GM20000 (cell line): ENCODE results near the gene PCDH1.
"Not testable (repeated sequence)": the region's sequence is repeated elsewhere in the genome, so short reads cannot be mapped to it uniquely, and the experiment has no call there.

Experiments used
- DNase-seq: peaks from one replicate; pipeline ENCODE4 v3.0.0; 2012; ENCODE audit warnings: low spot score
- CTCF ChIP-seq: IDR thresholded peaks from 2 replicates; pipeline ENCODE4 v1.5.1; 2012; ENCODE audit warnings: mild to moderate bottlenecking, control low read depth; ENCODE audit errors: extremely low read depth, missing control alignments

Gene PCDH1

DNA sequence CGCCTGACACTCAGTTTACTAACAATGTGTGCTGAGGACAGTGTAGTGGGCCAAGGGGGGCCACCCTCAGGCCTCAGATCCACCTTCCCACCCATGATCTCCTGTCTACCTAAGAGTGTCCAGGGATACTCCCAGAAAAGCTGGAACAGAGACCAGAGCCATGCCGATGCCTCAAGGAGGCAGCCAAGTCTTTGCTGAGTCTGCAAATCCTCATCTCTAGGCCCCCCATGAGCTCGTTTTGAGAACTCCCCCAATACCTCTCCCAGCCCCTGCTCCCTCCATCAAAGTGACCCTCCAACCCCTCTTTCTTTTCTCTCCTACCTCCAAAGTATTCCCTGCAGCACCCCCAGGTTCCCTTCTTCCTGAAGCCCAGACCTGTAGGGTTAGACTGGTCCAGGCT, 53.5 kb downstream of the PCDH1 start:
- no peak for DNase-seq
- no peak for TF ChIP-seq CTCF

DNA sequence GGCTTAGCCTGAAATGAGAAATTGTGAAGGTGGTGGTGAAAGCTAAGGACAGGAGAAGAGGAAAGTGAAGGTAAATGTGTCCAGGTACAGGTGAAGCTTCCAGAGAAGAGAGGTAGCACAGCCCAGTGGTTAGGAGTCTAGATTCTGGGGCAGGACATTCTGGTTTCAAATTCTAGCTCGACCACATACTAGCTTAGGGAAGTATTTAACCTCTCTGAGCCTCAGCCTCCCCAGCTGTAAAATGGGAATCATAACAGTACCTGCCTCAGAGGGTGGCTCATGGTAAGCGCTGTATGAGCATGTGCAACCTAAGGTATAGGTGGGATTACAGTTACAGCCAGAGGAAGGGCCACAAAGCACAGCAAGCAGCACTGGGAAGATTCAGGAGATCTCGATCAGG, 55.2 kb downstream of the PCDH1 start:
- no peak for DNase-seq
- no peak for TF ChIP-seq CTCF

GRCh38 chr5:141822144-141822543, 56.1 kb downstream of the PCDH1 start:
- no peak for DNase-seq

DNA sequence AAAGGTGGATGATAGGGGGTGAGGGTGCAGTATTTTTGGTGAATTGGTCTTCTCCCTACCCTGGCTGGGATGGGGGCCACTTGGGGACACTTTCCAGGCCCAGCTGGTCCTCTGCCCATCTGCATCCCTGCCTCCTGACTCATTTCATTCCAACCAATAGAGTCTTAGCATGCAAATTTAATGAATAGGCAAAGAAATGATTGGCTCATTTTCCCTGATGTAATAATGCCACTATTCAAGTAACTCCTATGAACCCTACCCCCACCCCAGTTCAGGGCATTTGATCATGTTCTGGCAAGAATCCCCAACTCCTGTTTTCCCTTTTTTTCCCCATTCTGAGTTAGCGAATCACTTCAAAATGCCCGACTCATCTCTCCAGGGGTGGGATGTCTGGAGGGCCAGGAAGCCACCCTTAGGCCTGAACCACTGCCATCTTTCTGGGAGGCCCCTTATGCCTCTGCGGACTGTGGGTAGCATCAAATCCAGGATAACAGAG, 56.7 kb downstream of the PCDH1 start:
- TF ChIP-seq CTCF, result no peak
- DNase-seq, result no peak

More at GRCh38 chr5:141822144-141822543, 56.1 kb downstream of the PCDH1 start:
- no peak for TF ChIP-seq CTCF

DNA sequence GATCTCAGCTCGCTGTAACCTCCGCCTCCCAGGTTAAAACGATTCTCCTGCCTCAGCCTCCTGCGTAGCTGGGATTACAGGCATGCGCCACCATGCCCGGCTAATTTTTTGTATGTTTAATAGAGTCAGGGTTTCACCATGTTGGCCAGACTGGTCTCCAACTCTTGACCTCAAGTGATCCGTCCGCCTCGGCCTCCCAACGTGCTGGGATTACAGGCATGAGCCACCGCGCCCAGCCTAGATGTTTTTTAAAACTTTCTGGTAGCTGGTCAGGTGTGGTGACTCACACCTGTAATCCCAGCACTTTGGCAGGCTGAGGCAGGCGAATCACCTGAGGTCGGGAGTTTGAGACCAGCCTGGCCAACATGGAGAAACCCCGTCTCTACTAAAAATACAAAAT, 57.5 kb downstream of the PCDH1 start:
- DNase-seq, result not testable (repeated sequence)

GRCh38 chr5:141817631-141818030, 60.6 kb downstream of the PCDH1 start:
- no peak for TF ChIP-seq CTCF

GRCh38 chr5:141816598-141817399, 61.4 kb downstream of the PCDH1 start:
- TF ChIP-seq CTCF, result no peak
- no peak for DNase-seq

More at GRCh38 chr5:141817631-141818030, 60.6 kb downstream of the PCDH1 start:
- DNase-seq, result no peak

GRCh38 chr5:141815796-141816180, 62.4 kb downstream of the PCDH1 start:
- no peak for DNase-seq
- TF ChIP-seq CTCF, result no peak
